Measurements from ENCODE around the gene GYPE.

DNA sequence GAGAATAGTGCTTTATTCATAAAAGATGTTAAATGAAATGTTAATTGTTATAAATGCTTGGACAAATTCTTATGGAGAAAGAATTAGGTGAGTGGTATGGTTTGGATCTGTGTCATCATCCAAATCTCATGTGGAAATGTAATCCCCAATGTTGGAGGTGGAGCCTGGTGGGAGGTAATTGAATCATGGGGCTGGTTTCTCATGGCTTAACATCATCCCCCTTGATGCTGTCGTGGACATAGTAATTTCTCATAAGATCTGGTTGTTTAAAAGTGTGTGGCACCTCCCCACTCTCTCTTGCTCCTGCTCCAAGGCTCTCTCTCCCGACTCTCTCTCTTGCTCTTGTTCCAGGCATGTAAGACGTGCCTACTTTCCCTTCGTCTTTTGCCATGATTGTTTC lies 22.5 kb downstream of the GYPE start:
- no peak for TF ChIP-seq SP1 (IDR thresholded peaks at IDR 0.05)
- TF ChIP-seq ZNF384 (IDR thresholded peaks at IDR 0.05): no peak
- TF ChIP-seq FOXM1 (IDR thresholded peaks at IDR 0.05; ENCODE audit: borderline replicate concordance): no peak
- no peak for TF ChIP-seq TARDBP (IDR thresholded peaks at IDR 0.05)
- no peak for TF ChIP-seq CTBP1 (IDR thresholded peaks at IDR 0.05; ENCODE audit: borderline replicate concordance)
- no peak for TF ChIP-seq FOXA1 (IDR thresholded peaks at IDR 0.05)
- no peak for TF ChIP-seq SUZ12 (IDR thresholded peaks at IDR 0.05)
- no peak for TF ChIP-seq FOXK2 (IDR thresholded peaks at IDR 0.05)
- TF ChIP-seq LEF1 (IDR thresholded peaks at IDR 0.05; ENCODE audit: borderline replicate concordance): no peak
- no peak for TF ChIP-seq BHLHE40 (IDR thresholded peaks at IDR 0.05; ENCODE audit: borderline replicate concordance)
